ENCODE data around the gene SND1.

The SND1 gene

DNA sequence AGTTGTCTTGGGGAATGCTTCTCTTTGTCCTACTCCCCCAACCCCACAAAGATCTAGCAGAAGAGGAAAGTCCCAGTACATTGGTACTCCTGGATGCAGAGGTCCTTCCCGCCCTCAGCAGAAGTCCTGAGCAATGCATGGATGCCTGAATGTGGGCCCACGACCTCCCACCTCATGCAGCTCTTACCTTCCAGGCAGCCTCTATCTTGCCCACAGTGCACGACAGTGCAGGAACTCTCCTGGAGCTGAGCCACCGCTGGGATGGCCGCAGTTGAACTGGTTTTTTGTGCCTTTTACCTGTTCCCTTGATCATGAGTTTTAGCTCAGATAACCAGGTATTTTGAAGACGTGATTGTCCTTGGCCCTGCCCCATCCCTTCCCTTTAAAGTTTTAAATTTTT lies 341.3 kb downstream of the SND1 start:
- DNase-seq (ENCODE audit: insufficient read length) (no peak), FAIRE-seq (no peak)
- TF ChIP-seq TAF1 (IDR thresholded peaks at IDR 0.05; ENCODE audit: borderline replicate concordance, low read depth, low read length) = no peak
- TF ChIP-seq POLR2A (IDR thresholded peaks at IDR 0.05; ENCODE audit: low read depth, low read length) = no peak
- TF ChIP-seq POLR2AphosphoS5 (IDR thresholded peaks at IDR 0.05; ENCODE audit: low read depth, low read length) = no peak

DNA sequence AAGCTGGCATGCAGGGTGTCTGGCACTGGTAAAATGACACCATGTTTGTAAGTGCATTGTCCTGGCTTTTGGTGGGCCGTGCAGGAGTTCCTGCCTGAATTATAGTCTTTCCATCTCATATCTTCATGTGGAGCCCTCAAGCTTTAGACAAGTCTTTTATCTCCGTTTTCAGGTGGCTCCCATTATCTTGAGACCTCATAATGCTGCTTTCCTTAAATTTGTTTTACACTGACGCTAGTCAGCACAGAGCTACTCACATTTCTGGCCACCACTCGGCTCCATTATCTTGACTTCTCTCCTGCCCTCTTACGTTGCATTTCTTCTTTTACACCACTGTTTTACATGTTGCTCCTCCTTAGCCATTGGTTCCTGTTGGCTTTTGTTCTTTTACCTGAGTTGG lies 342.0 kb downstream of the SND1 start:
- TF ChIP-seq TAF1 (IDR thresholded peaks at IDR 0.05; ENCODE audit: borderline replicate concordance, low read depth, low read length) (no peak), POLR2AphosphoS5 (IDR thresholded peaks at IDR 0.05; ENCODE audit: low read depth, low read length) (no peak), POLR2A (IDR thresholded peaks at IDR 0.05; ENCODE audit: low read depth, low read length) (no peak)
- no peak for DNase-seq (ENCODE audit: insufficient read length)
- no peak for FAIRE-seq

GRCh38 chr7:127995156-127995880 lies 343.3 kb downstream of the SND1 start:
- no peak for FAIRE-seq
- TF ChIP-seq POLR2A (IDR thresholded peaks at IDR 0.05; ENCODE audit: low read depth, low read length) = no peak
- no peak for TF ChIP-seq TAF1 (IDR thresholded peaks at IDR 0.05; ENCODE audit: borderline replicate concordance, low read depth, low read length)
- no peak for TF ChIP-seq POLR2AphosphoS5 (IDR thresholded peaks at IDR 0.05; ENCODE audit: low read depth, low read length)
- DNase-seq (ENCODE audit: insufficient read length) = no peak

DNA sequence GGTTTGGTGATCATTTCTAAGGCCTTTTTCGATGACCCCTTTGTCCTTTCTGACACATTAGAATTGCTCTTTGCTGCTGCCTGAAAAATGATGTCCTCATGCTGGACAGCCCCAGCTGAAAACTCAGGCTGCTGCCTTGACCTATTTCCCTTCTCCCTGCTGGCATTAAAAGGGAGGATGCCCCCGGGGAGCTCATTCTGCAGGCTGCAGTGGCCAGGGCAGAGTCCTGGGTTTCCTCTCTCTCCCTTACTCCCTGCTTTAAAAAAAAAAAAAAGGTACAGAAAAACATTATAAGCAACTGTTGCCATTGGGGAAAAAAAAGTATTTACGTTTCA lies 343.9 kb downstream of the SND1 start:
- no peak for TF ChIP-seq POLR2A (IDR thresholded peaks at IDR 0.05; ENCODE audit: low read depth, low read length)
- no peak for TF ChIP-seq POLR2AphosphoS5 (IDR thresholded peaks at IDR 0.05; ENCODE audit: low read depth, low read length)
- no peak for TF ChIP-seq TAF1 (IDR thresholded peaks at IDR 0.05; ENCODE audit: borderline replicate concordance, low read depth, low read length)
- no peak for DNase-seq (ENCODE audit: insufficient read length)
- no peak for FAIRE-seq

DNA sequence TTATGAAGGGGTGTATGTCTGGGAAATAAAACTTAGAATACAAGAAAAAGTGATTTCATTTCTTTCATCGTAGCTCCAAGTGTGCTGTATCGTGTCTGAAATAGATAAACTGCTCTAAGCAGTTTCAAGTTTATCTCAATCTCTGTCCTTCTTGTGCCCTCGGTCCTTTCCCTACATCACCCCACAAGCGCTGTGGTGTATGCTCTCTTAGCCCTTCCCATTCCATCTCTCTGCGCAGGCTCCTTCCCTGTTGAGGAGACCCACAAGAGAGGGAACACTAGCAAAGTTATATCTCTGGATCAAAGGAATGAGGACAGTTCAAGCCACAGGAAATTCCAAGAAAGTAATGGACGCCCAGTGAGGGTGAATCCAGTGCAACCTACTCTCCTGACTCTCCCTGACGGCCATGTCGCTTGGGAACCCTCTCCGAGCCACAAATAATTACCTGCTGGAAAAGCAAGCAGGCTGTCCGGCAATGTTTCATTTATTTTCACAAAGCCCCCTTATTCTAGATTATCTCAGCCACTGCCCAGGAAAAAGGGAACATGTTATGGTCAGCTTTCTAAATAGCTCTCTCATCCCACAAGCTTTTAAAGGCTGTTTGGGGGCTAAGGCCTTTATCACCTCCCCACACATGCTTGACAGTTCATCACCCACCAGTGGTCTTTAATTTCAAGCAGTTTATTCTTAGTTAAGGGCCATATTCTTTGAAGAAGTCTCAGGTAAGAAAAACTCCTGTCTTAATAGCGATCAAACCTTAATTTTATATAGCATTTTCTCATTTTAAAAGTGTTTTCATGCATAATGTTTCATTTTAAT lies 344.5 kb downstream of the SND1 start:
- DNase-seq (ENCODE audit: insufficient read length) (no peak), FAIRE-seq (no peak)
- TF ChIP-seq POLR2AphosphoS5 (IDR thresholded peaks at IDR 0.05; ENCODE audit: low read depth, low read length) (no peak), TAF1 (IDR thresholded peaks at IDR 0.05; ENCODE audit: borderline replicate concordance, low read depth, low read length) (no peak)

DNA sequence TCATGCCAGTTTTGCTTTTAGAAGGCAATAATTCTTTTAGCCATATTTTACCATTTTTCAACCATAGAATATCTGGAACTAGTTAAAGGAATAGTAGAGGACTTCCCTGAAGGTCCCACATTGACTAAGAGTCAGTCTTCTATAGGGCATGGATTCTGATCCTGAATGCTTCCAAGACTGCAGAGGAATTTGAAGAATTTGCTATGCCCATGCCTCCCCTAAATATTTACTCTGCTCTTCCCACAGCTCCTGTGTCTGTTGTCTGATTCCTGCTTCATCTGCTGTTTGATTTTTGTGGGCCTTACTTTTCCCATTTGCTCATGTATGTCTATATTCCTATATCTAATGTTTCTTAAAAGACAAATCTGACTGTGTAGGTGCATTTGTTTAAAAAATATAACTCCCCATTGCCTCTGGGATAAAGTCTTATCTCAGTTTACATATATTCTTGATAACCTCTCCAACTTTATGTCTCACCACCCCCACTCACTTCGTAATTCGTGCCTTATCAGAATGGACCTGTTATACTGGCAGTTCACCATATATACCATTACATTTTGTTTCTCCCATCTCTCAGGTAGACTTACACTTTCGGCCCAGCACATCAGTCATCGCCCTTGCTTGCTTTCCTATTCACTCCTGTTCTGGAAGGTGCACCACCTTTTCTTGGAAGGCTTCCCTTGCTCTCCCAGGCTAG lies 345.4 kb downstream of the SND1 start:
- FAIRE-seq (no peak), DNase-seq (ENCODE audit: insufficient read length) (no peak)
- TF ChIP-seq POLR2AphosphoS5 (IDR thresholded peaks at IDR 0.05; ENCODE audit: low read depth, low read length) (no peak), TAF1 (IDR thresholded peaks at IDR 0.05; ENCODE audit: borderline replicate concordance, low read depth, low read length) (no peak), POLR2A (IDR thresholded peaks at IDR 0.05; ENCODE audit: low read depth, low read length) (no peak)

- no peak for TF ChIP-seq TAF1 (IDR thresholded peaks at IDR 0.05; ENCODE audit: borderline replicate concordance, low read depth, low read length)
- no peak for TF ChIP-seq POLR2A (IDR thresholded peaks at IDR 0.05; ENCODE audit: low read depth, low read length)
- TF ChIP-seq POLR2AphosphoS5 (IDR thresholded peaks at IDR 0.05; ENCODE audit: low read depth, low read length) = no peak
- FAIRE-seq (no peak), DNase-seq (ENCODE audit: insufficient read length) (no peak)
Observed at GRCh38 chr7:127998671-127999070, 346.7 kb downstream of the SND1 start.

GRCh38 chr7:128000048-128000447 lies 348.1 kb downstream of the SND1 start:
- TF ChIP-seq POLR2A (IDR thresholded peaks at IDR 0.05; ENCODE audit: low read depth, low read length) (no peak), POLR2AphosphoS5 (IDR thresholded peaks at IDR 0.05; ENCODE audit: low read depth, low read length) (no peak), TAF1 (IDR thresholded peaks at IDR 0.05; ENCODE audit: borderline replicate concordance, low read depth, low read length) (no peak)
- FAIRE-seq (no peak), DNase-seq (ENCODE audit: insufficient read length) (no peak)

DNA sequence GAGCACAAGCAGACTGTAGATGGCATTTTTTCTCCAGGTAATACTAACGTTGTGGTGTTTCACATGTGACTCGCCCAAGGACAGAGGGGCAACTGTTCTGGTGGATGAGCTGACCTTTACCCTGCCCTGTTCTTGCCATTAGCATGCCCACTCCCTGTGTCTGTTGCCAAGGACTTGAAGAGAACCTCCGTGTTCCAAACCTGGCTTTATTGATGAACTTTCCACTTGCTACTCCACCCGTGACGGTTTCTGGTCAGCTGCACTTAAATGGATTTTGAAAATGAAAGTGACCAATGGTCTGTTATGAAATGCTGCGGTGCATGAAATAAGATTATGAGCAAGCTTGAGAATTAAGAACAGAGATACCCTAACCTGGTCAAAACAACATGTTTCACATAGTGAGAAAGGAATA lies 348.9 kb downstream of the SND1 start:
- TF ChIP-seq POLR2A (IDR thresholded peaks at IDR 0.05; ENCODE audit: low read depth, low read length) = no peak
- TF ChIP-seq TAF1 (IDR thresholded peaks at IDR 0.05; ENCODE audit: borderline replicate concordance, low read depth, low read length) = no peak
- no peak for TF ChIP-seq POLR2AphosphoS5 (IDR thresholded peaks at IDR 0.05; ENCODE audit: low read depth, low read length)
- peak; percentile 30 for FAIRE-seq
- DNase-seq (ENCODE audit: insufficient read length) = no peak

GRCh38 chr7:128003167-128003566 lies 351.2 kb downstream of the SND1 start:
- FAIRE-seq = no peak
- TF ChIP-seq TAF1 (IDR thresholded peaks at IDR 0.05; ENCODE audit: borderline replicate concordance, low read depth, low read length) = no peak
- TF ChIP-seq POLR2AphosphoS5 (IDR thresholded peaks at IDR 0.05; ENCODE audit: low read depth, low read length) = no peak
- TF ChIP-seq POLR2A (IDR thresholded peaks at IDR 0.05; ENCODE audit: low read depth, low read length) = no peak
- no peak for DNase-seq (ENCODE audit: insufficient read length)

DNA sequence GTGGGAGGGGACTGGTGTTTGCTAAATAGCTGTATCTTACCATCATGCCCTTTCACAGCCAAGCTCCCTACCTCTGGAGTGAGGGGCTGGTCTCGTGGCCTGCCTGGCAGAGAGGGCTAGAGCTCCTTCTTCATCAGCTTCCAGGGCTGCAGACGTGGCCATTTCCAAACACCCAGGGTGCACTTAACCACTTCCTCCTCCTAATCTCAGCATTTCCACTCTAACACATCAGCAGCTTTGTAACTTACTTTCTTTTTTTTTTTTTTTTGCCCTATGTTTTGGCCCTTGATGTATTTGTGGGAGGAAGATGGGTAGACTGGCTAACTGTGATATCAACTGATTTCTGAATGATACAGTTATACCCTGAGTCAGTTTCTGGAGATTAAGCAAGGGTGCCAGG lies 351.8 kb downstream of the SND1 start:
- no peak for DNase-seq (ENCODE audit: insufficient read length)
- FAIRE-seq = no peak
- no peak for TF ChIP-seq TAF1 (IDR thresholded peaks at IDR 0.05; ENCODE audit: borderline replicate concordance, low read depth, low read length)
- no peak for TF ChIP-seq POLR2A (IDR thresholded peaks at IDR 0.05; ENCODE audit: low read depth, low read length)

Data from GM12892 (cell line).